IPS DF 6.9 (cell line): ENCODE data around the gene METTL21C.

Experiments
- DNase-seq: peaks from one replicate; pipeline ENCODE4 v3.0.0-alpha.2; 2013; ENCODE audit warnings: low read depth, low spot score
- H3K27ac ChIP-seq: one replicate; pipeline ENCODE4 v1.5.1; 2013; ENCODE audit warnings: low read length, control low read depth
- H3K27me3 ChIP-seq: 2 replicates; pipeline ENCODE4 v1.6.1; 2013; ENCODE audit warnings: mild to moderate bottlenecking, low read length; ENCODE audit not compliant: control insufficient read depth, insufficient read depth
- H3K36me3 ChIP-seq: 2 replicates; pipeline ENCODE4 v1.6.1; 2013; ENCODE audit warnings: low read length; ENCODE audit not compliant: control insufficient read depth, insufficient read depth
- H3K4me1 ChIP-seq: 2 replicates; pipeline ENCODE4 v1.6.1; 2013; ENCODE audit warnings: low read length; ENCODE audit not compliant: control insufficient read depth, insufficient read depth
- H3K4me3 ChIP-seq: 2 replicates; pipeline ENCODE4 v1.5.1; 2013; ENCODE audit warnings: mild to moderate bottlenecking, low read length
- H3K9me3 ChIP-seq: 2 replicates; pipeline ENCODE4 v1.6.1; 2013; ENCODE audit warnings: low read length, inconsistent platforms; ENCODE audit not compliant: control insufficient read depth, insufficient read depth
- WGBS: extraction: QIAGEN DNeasy Blood & Tissue Kit; methylation state at CpG from one replicate; pipeline ENCODE4 v1.1.7; 2013; ENCODE audit warnings: mixed read lengths, missing lambda C conversion rate; ENCODE audit not compliant: insufficient read length, insufficient coverage; 5-methylcytosine and 5-hydroxymethylcytosine counted together

Gene METTL21C

GRCh38 chr13:102697929-102698648 is 3.2 kb upstream of the METTL21C start:
- Histone ChIP-seq H3K27ac (no peak overlapping the region), H3K9me3 (no peaks in the 10 kb centered on the region), H3K27me3 (no peaks in the 10 kb centered on the region), H3K4me1 (peaks cover 2% of the 10 kb centered on the region; the same call in 1 of the 2 replicates), H3K36me3 (no peaks in the 10 kb centered on the region), H3K4me3 (no peak overlapping the region)
- DNase-seq, result no peak
- no CpG with 5 or more reads among the region's 8 CpGs for whole genome bisulfite sequencing

GRCh38 chr13:102697264-102697663 is 2.4 kb upstream of the METTL21C start:
- Histone ChIP-seq H3K4me3 (no peak overlapping the region), H3K9me3 (no peaks in the 10 kb centered on the region), H3K4me1 (peaks cover 2% of the 10 kb centered on the region; the same call in 1 of the 2 replicates), H3K27me3 (no peaks in the 10 kb centered on the region), H3K27ac (no peak overlapping the region), H3K36me3 (no peaks in the 10 kb centered on the region)
- no CpG with 5 or more reads among the region's 6 CpGs for WGBS
- no peak for DNase-seq

- no peak for DNase-seq
- no peaks in the 10 kb centered on the region for H3K36me3 ChIP-seq
- no peak overlapping the region for H3K27ac ChIP-seq
- no CpG with 5 or more reads among the region's 4 CpGs for WGBS
- no peaks in the 10 kb centered on the region for H3K9me3 ChIP-seq
- H3K4me1 ChIP-seq, result peaks cover 2% of the 10 kb centered on the region; the same call in 1 of the 2 replicates
- H3K27me3 ChIP-seq, result no peaks in the 10 kb centered on the region
- no peak overlapping the region for H3K4me3 ChIP-seq
Observed at GRCh38 chr13:102696465-102696864, 1.6 kb upstream of the METTL21C start.

GRCh38 chr13:102693776-102694175 is 1.1 kb downstream of the METTL21C start:
- Histone ChIP-seq H3K36me3 (no peaks in the 10 kb centered on the region), H3K4me3 (no peak overlapping the region), H3K4me1 (no peaks in the 10 kb centered on the region), H3K9me3 (no peaks in the 10 kb centered on the region), H3K27me3 (no peaks in the 10 kb centered on the region), H3K27ac (no peak overlapping the region)
- no peak for DNase-seq
- no CpG with 5 or more reads among the region's 2 CpGs for WGBS

GRCh38 chr13:102693250-102693649 is 1.6 kb downstream of the METTL21C start:
- DNase-seq, result no peak
- Histone ChIP-seq H3K4me3 (no peak overlapping the region), H3K27me3 (no peaks in the 10 kb centered on the region), H3K27ac (no peak overlapping the region), H3K36me3 (no peaks in the 10 kb centered on the region), H3K4me1 (peaks cover under 1% of the 10 kb centered on the region; the same call in 1 of the 2 replicates), H3K9me3 (no peaks in the 10 kb centered on the region)
- WGBS, result no CpG with 5 or more reads among the region's 4 CpGs

- Histone ChIP-seq H3K4me3 (no peak overlapping the region), H3K27me3 (no peaks in the 10 kb centered on the region), H3K27ac (no peak overlapping the region), H3K36me3 (no peaks in the 10 kb centered on the region), H3K9me3 (no peaks in the 10 kb centered on the region), H3K4me1 (peaks cover 3% of the 10 kb centered on the region; the same call in 1 of the 2 replicates)
- no CpG with 5 or more reads among the region's 2 CpGs for WGBS
- no peak for DNase-seq
Observed at GRCh38 chr13:102692491-102692826, 2.4 kb downstream of the METTL21C start.

- Histone ChIP-seq H3K27ac (no peak overlapping the region), H3K4me1 (peaks cover 3% of the 10 kb centered on the region; the same call in 1 of the 2 replicates), H3K9me3 (no peaks in the 10 kb centered on the region), H3K36me3 (no peaks in the 10 kb centered on the region), H3K4me3 (no peak overlapping the region), H3K27me3 (no peaks in the 10 kb centered on the region)
- no peak for DNase-seq
- no CpG with 5 or more reads among the region's 4 CpGs for WGBS
Observed at GRCh38 chr13:102690883-102691282, 4.0 kb downstream of the METTL21C start.

- DNase-seq, result no peak
- H3K9me3 ChIP-seq, result no peaks in the 10 kb centered on the region
- H3K27me3 ChIP-seq, result no peaks in the 10 kb centered on the region
- H3K36me3 ChIP-seq, result no peaks in the 10 kb centered on the region
- H3K27ac ChIP-seq, result no peak overlapping the region
- peaks cover 3% of the 10 kb centered on the region; the same call in 1 of the 2 replicates for H3K4me1 ChIP-seq
- no CpG with 5 or more reads among the region's 13 CpGs for WGBS
- no peak overlapping the region for H3K4me3 ChIP-seq
Observed at GRCh38 chr13:102688306-102688973, 6.4 kb downstream of the METTL21C start.

GRCh38 chr13:102687520-102687919 is 7.3 kb downstream of the METTL21C start:
- Histone ChIP-seq H3K4me3 (no peak overlapping the region), H3K36me3 (no peaks in the 10 kb centered on the region), H3K9me3 (no peaks in the 10 kb centered on the region), H3K4me1 (peaks cover 3% of the 10 kb centered on the region; the same call in 1 of the 2 replicates), H3K27me3 (no peaks in the 10 kb centered on the region), H3K27ac (no peak overlapping the region)
- no CpG with 5 or more reads among the region's 7 CpGs for WGBS
- DNase-seq, result no peak

GRCh38 chr13:102686024-102686423 is 8.8 kb downstream of the METTL21C start:
- Histone ChIP-seq H3K27me3 (no peaks in the 10 kb centered on the region), H3K27ac (no peak overlapping the region), H3K9me3 (no peaks in the 10 kb centered on the region), H3K4me3 (no peak overlapping the region), H3K4me1 (peaks cover 3% of the 10 kb centered on the region; the same call in 1 of the 2 replicates), H3K36me3 (no peaks in the 10 kb centered on the region)
- DNase-seq, result no peak
- no CpG with 5 or more reads among the region's 3 CpGs for WGBS
